HUES64 (cell line): Measurements from ENCODE around the gene YIF1B.

Experiments
- H3K27ac ChIP-seq: 2 replicates; pipeline ENCODE4 v1.7.0; 2013; ENCODE audit warnings: low read depth, low read length, inconsistent platforms
- H3K27me3 ChIP-seq: 2 replicates; pipeline ENCODE4 v1.6.1; 2013; ENCODE audit warnings: mild to moderate bottlenecking, low read length; ENCODE audit not compliant: insufficient read depth
- H3K36me3 ChIP-seq: 2 replicates; pipeline ENCODE4 v1.6.1; 2013; ENCODE audit warnings: mild to moderate bottlenecking, low read length; ENCODE audit not compliant: insufficient read depth
- H3K4me1 ChIP-seq: 2 replicates; pipeline ENCODE4 v1.6.1; 2013; ENCODE audit warnings: mild to moderate bottlenecking, low read length, moderate library complexity; ENCODE audit not compliant: insufficient read depth
- H3K4me3 ChIP-seq: 2 replicates; pipeline ENCODE4 v1.5.1; 2013; ENCODE audit warnings: mild to moderate bottlenecking, low read length, moderate library complexity
- H3K9ac ChIP-seq: 2 replicates; pipeline ENCODE4 v1.6.1; 2013; ENCODE audit warnings: mild to moderate bottlenecking, low read depth, low read length
- H3K9me3 ChIP-seq: 2 replicates; pipeline ENCODE4 v1.6.1; 2013; ENCODE audit warnings: low read depth, low read length; ENCODE audit not compliant: insufficient read depth
- WGBS: fragments of 150-250, 120-280 bp; methylation state at CpG from one replicate; pipeline ENCODE4 v1.1.7; 2013; ENCODE audit warnings: missing lambda C conversion rate; 5-methylcytosine and 5-hydroxymethylcytosine counted together

YIF1B gene

DNA sequence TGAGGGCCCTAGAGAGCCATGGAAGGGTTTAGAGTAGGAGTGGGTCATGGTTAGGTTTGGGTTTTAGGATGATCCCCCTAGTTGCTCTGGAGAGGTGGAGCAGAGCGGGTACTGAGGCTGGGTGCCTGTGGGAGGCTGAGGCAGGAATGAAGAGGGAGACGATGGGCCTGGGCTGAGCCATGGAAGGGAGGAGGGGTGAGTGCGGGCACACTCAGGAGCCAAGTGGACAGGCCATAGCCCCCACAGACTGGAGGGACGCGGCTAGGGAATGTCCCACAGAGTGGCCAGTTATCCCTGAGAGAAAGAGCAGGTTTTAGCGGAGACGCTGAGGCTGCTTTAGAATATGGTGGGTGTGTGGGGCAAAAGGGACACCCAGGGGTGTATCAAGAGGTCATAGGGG, 13.9 kb upstream of the YIF1B start:
- 93% methylated on average over 7 of the region's 7 CpGs for WGBS
- H3K4me3 ChIP-seq: no peak overlapping the region
- H3K27ac ChIP-seq: no peak overlapping the region
- H3K9me3 ChIP-seq: no peaks in the 10 kb centered on the region
- no peak overlapping the region for H3K9ac ChIP-seq
- peaks cover 16% of the 10 kb centered on the region for H3K36me3 ChIP-seq
- no peaks in the 10 kb centered on the region for H3K27me3 ChIP-seq
- H3K4me1 ChIP-seq: no peaks in the 10 kb centered on the region

DNA sequence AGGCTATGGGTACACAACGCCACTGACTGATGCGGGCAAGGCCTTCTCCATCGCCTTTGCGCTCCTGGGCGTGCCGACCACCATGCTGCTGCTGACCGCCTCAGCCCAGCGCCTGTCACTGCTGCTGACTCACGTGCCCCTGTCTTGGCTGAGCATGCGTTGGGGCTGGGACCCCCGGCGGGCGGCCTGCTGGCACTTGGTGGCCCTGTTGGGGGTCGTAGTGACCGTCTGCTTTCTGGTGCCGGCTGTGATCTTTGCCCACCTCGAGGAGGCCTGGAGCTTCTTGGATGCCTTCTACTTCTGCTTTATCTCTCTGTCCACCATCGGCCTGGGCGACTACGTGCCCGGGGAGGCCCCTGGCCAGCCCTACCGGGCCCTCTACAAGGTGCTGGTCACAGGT, 10.8 kb upstream of the YIF1B start:
- H3K27me3 ChIP-seq: no peaks in the 10 kb centered on the region
- H3K4me3 ChIP-seq: no peak overlapping the region
- no peaks in the 10 kb centered on the region for H3K4me1 ChIP-seq
- H3K36me3 ChIP-seq: peaks cover 16% of the 10 kb centered on the region
- WGBS: 95% methylated on average over 22 of the region's 22 CpGs
- no peak overlapping the region for H3K9ac ChIP-seq
- no peaks in the 10 kb centered on the region for H3K9me3 ChIP-seq
- H3K27ac ChIP-seq: no peak overlapping the region

DNA sequence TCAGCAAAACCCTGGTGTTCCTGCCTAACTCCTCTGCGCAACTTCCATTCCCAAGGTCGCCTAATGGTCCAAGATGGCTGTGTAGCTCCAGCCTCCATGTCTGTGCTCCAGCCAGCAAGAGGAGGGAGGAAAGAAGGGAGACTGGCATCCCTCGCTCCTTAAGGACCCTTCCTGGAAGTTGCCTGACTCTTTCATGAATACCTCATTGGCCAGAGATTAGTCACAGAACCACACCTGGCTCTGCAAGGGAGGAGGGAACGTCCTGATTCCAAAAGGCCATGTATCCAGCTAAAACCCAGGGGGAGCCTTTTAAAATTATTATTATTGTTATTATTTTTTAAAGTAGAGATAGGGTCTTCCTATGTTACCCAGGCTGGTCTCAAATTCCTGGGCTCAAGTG, 8.7 kb upstream of the YIF1B start:
- no peak overlapping the region for H3K4me3 ChIP-seq
- no peaks in the 10 kb centered on the region for H3K4me1 ChIP-seq
- 90% methylated on average over 3 of the region's 4 CpGs for WGBS
- no peak overlapping the region for H3K27ac ChIP-seq
- peaks cover 16% of the 10 kb centered on the region for H3K36me3 ChIP-seq
- no peak overlapping the region for H3K9ac ChIP-seq
- H3K27me3 ChIP-seq: peaks cover 20% of the 10 kb centered on the region
- H3K9me3 ChIP-seq: no peaks in the 10 kb centered on the region

DNA sequence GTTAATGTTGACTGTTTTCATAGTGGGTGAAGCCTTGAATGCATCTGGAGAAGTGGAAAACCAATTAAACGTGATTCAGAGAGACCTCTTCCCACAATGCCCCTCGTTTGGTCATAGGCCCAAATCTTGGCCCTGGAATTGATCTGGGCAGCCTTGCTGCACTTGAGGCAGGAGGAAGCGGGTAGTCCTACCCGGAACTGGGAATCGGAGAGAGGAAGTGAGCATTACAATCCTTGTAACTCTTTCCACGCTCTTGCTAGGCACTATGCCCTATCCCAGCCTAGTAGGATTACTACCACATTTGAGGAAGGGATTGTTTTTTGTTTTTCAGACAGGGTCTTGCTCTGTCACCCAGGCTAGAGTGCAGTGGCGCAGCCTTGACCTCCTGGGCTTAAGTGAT, 7.5 kb upstream of the YIF1B start:
- Histone ChIP-seq H3K36me3 (peaks cover 16% of the 10 kb centered on the region), H3K4me1 (no peaks in the 10 kb centered on the region), H3K27me3 (peaks cover 31% of the 10 kb centered on the region), H3K9ac (no peak overlapping the region), H3K4me3 (no peak overlapping the region), H3K9me3 (no peaks in the 10 kb centered on the region), H3K27ac (no peak overlapping the region)
- 93% methylated on average over 7 of the region's 7 CpGs for WGBS

DNA sequence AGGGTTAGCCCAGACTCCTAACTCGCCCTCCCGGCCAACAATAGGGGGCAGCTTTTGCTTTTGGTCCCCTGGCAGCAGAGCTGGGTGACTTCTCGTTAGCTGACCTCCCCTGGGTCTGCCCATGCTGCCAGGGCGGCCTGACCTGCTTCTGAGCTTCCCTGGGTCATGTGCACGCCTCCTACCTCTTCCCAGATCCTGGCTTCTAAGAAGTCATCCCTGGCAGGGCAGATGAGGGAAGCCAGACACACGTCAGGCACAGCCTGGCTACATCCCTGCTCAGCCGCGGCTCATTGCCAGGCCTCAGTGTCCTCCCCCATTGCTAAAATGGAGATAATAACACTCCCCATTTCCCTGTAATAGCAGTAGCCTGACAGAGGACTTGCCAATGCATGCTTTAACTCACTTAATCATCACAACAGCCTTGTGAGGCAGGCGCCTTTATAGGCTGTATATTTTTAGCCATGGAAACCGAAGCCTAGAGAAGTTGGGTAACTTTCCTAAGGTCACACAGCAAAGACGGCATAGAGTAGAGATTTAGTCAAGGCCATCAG, 6.0 kb upstream of the YIF1B start:
- Histone ChIP-seq H3K4me1 (no peaks in the 10 kb centered on the region), H3K27me3 (peaks cover 34% of the 10 kb centered on the region), H3K9ac (no peak overlapping the region), H3K4me3 (no peak overlapping the region), H3K36me3 (peaks cover 2% of the 10 kb centered on the region; the same call in 1 of the 2 replicates), H3K27ac (no peak overlapping the region), H3K9me3 (no peaks in the 10 kb centered on the region)
- WGBS: 86% methylated on average over 11 of the region's 11 CpGs

DNA sequence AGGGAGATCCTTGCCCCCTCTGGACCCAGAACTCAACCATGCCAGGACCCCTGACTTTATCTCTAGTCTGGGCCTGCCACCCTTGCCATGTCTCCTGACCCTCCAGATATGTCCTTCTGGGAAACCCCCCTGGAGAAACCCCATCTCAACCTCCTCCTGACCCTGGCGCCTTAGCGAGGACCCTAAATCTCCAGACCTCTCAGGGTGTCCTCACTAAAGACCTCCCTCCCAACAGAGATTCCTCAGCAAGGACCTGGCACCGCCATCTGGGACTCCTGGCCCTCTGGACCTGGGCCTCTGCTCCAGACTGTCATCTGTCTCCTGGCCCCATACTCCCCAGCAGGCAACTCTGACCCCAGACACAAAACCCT, 5.2 kb upstream of the YIF1B start:
- H3K9me3 ChIP-seq: no peaks in the 10 kb centered on the region
- H3K27ac ChIP-seq: no peak overlapping the region
- no peak overlapping the region for H3K9ac ChIP-seq
- no peaks in the 10 kb centered on the region for H3K36me3 ChIP-seq
- peaks cover 34% of the 10 kb centered on the region for H3K27me3 ChIP-seq
- 0 out of 2 replicates have a peak overlapping the region, but pooled peaks have one; percentile 58 for H3K4me3 ChIP-seq
- H3K4me1 ChIP-seq: no peaks in the 10 kb centered on the region
- WGBS: 95% methylated on average over 3 of the region's 3 CpGs

DNA sequence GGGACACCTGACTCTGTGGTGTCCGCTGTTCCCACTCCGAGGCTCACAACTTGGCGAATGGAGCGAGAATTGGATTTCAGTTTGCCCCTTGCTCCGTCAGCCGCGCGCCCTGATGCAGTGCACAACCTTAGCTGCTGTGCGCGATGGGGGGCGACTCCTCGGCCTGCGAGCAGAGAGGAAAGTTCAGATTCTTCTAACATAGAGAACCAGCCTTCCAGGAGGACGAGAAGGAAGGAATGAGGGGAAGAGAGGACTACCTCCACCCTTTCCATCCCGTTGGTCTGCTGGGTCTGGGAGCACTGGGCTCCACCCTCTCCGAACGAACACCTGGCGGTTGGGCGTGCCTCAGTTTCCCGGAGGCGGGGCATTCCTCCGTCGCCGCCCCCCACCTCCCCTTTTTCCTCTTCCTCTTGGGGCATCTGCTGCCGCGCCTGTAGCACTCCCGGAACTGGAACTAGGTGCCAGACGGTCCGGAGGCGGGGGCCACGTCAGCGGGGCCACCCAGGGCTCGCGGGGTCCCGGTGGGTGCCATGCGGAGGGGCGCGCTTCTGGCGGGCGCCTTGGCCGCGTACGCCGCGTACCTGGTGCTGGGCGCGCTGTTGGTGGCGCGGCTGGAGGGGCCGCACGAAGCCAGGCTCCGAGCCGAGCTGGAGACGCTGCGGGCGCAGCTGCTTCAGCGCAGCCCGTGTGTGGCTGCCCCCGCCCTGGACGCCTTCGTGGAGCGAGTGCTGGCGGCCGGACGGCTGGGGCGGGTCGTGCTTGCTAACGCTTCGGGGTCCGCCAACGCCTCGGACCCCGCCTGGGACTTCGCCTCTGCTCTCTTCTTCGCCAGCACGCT, 3.9 kb upstream of the YIF1B start, which contains the start of gene KCNK6:
TSS of gene KCNK6 (plus strand) at position 425 of the 838 bp plus-strand sequence. CDS start at position 531, 106 bp downstream.
- 3% methylated on average over 75 of the region's 76 CpGs for WGBS
- Histone ChIP-seq H3K9ac (peak within 1 kb of the TSS; percentile 50), H3K36me3 (no peaks in the 10 kb centered on the region), H3K9me3 (no peaks in the 10 kb centered on the region), H3K4me3 (peak within 1 kb of the TSS; percentile 58), H3K27me3 (peaks cover 34% of the 10 kb centered on the region), H3K27ac (no peak within 1 kb of the TSS; the same call in 1 of the 2 replicates), H3K4me1 (no peaks in the 10 kb centered on the region)

DNA sequence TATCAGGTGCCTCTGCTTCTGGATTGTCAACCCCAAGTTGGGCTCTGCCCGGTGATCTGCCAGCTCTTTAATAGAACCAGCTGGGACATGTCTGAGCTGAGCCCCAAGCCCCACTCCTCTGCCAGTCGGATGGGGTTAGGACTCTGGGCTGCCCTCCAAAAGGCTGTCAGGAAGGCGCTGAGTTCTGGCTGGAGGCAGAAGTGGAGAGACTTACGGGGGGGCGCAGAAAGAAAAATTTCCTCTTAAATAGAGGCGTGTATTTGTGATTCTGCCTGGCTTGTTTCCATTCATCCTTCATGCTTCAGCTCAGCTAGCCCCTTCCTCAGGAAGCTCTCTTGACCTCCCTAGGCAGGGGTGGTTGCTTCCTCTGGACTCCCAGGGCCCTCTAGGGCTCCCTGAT, 2.9 kb upstream of the YIF1B start:
- no peaks in the 10 kb centered on the region for H3K36me3 ChIP-seq
- H3K27me3 ChIP-seq: peaks cover 34% of the 10 kb centered on the region
- WGBS: 93% methylated on average over 6 of the region's 6 CpGs
- H3K9ac ChIP-seq: no peak overlapping the region
- H3K27ac ChIP-seq: no peak overlapping the region
- no peak overlapping the region for H3K4me3 ChIP-seq
- H3K4me1 ChIP-seq: no peaks in the 10 kb centered on the region
- H3K9me3 ChIP-seq: no peaks in the 10 kb centered on the region

DNA sequence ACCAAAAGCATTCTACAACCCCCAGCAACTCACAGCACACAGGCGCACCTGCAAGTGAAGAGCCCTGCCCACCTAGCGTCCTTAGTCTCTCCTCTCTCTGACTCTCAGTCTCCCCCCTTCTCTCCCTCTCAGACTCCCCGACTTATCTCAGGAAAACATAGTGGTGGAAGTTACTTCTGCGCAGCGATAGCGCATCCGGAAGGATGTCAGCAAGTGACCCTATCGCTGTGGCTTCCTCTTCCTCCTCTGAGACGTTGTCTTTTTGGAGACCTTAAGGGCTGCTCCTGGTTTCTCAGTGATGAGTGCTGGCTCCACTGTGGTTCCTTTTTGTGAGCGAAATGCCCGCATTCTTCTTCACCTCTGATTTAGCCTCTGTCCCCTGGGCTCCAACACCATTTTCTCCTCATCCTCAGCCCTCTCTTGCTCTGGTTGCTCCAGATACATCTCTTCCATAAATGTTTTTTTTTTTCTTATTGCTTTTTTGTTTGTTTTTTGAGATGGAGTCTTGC, 1.4 kb upstream of the YIF1B start:
- no peaks in the 10 kb centered on the region for H3K9me3 ChIP-seq
- no peak overlapping the region for H3K4me3 ChIP-seq
- H3K36me3 ChIP-seq: no peaks in the 10 kb centered on the region
- no peaks in the 10 kb centered on the region for H3K4me1 ChIP-seq
- H3K27me3 ChIP-seq: peaks cover 34% of the 10 kb centered on the region
- no peak overlapping the region for H3K27ac ChIP-seq
- no peak overlapping the region for H3K9ac ChIP-seq
- 90% methylated on average over 11 of the region's 11 CpGs for WGBS

DNA sequence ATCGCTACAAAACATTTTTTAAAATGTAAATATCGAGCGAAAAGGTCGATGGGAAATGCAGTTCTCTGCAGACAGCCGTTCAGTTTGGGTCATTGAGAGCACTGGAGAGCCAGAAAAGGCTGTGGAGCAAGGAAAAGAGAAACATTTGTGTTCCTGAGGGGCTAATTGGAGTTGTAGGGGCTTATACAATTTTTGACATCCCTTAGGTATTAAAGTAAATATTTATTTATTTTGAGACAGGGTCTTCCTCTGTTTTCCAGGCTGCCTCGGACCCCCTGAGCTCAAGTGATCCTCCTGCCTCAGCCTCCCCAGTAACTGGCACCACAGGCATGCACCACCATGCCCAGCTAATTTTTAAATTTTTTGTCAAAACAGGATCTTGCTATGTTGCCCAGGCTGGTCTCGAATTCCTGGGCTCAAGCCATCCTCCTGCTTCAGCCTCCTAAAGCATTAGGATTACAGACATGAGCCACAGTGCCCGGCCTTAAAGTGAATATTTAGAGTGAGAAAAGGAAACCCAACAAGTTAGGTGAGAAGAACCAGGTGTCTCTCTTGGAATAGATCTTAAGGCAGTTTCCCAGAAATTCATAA, 825 bp upstream of the YIF1B start:
- peak overlapping the region; percentile 44 for H3K4me3 ChIP-seq
- H3K9me3 ChIP-seq: no peaks in the 10 kb centered on the region
- no peaks in the 10 kb centered on the region for H3K36me3 ChIP-seq
- WGBS: 46% methylated on average over 8 of the region's 8 CpGs
- peak overlapping the region; percentile 39; the same call in 1 of the 2 replicates for H3K9ac ChIP-seq
- peaks cover 34% of the 10 kb centered on the region for H3K27me3 ChIP-seq
- no peaks in the 10 kb centered on the region for H3K4me1 ChIP-seq
- H3K27ac ChIP-seq: peak overlapping the region; percentile 16; the same call in 1 of the 2 replicates

DNA sequence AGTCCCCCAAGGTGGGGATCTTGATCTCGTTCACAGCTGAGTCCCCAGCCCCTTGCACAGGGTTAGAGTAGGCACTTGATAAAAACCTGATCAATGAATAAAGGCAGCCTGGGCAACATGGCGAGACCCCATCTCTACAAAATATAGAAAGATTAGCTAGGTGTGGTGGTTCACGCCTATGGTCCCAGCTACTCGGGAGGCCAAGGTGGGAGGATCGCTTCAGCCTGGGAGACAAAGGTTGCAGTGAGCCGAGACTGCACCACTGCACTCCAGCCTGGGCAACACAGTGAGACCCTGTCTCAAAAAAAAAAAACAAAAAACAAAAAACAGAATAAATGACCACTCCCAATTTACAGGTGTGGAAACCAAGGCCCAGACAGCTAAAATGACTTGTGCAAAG, 4.8 kb downstream of the YIF1B start:
- no peak overlapping the region for H3K9ac ChIP-seq
- H3K27me3 ChIP-seq: no peaks in the 10 kb centered on the region
- no peaks in the 10 kb centered on the region for H3K9me3 ChIP-seq
- H3K36me3 ChIP-seq: peaks cover 18% of the 10 kb centered on the region
- no peak overlapping the region for H3K27ac ChIP-seq
- WGBS: 93% methylated on average over 6 of the region's 6 CpGs
- no peaks in the 10 kb centered on the region for H3K4me1 ChIP-seq
- no peak overlapping the region for H3K4me3 ChIP-seq
